Gastroesophageal sphincter (tissue), 3 donors: ENCODE data around the gene FRMD5.

Experiments
- CTCF ChIP-seq, 4 experiments: fragments of 200-600 bp in 2 of 4; fragments of 450-650 bp in 2 of 4; sonication (generic) in 1 of 4; IDR thresholded peaks; one replicate each; pipeline ENCODE4 v1.5.1; 2017 to 2019; ENCODE audit warnings: antibody characterized with exemption in 4 of 4, mild to moderate bottlenecking in 2 of 4, moderate library complexity in 2 of 4
- POLR2A ChIP-seq, 2 donors: fragments of 450-650 bp; IDR thresholded peaks; one replicate each; pipeline ENCODE4 v1.6.1; 2017; ENCODE audit warnings: antibody characterized with exemption in 2 of 2, mild to moderate bottlenecking in 2 of 2, moderate library complexity in 1 of 2
- POLR2AphosphoS5 ChIP-seq: sonication (generic); formaldehyde crosslinking; IDR thresholded peaks from one replicate; pipeline ENCODE4 v1.6.1; 2017; ENCODE audit warnings: antibody characterized with exemption

GRCh38 chr15:43975770-43976169 lies 219.3 kb downstream of the FRMD5 start:
- TF ChIP-seq CTCF (IDR thresholded peaks at IDR 0.05) (no peak), POLR2A (IDR thresholded peaks at IDR 0.05) (no peak), POLR2AphosphoS5 (no peak)
